ENCODE data around the gene LMF1. TPM values are rescaled to one million over a fixed set of nuclear protein-coding genes. Genes with fewer than 3 reads are reported as not detected.
"Not testable (repeated sequence)": the region's sequence is repeated elsewhere in the genome, so short reads cannot be mapped to it uniquely, and the experiment has no call there.

Gene LMF1
- total RNA-seq, 1 experiment from 2014 or later = 25.9 TPM

- DNase-seq (ENCODE audit: low spot score) = no peak
- in situ Hi-C loops (cut with HindIII; ENCODE audit: low sequenced_read_pairs) = no loop called here
Measured at GRCh38 chr16:963913-964312, 6.9 kb downstream of the LMF1 start.

- DNase-seq (ENCODE audit: low spot score) = no peak
- in situ Hi-C loops (cut with HindIII; ENCODE audit: low sequenced_read_pairs) = no loop called here
Measured at GRCh38 chr16:962901-963814, 7.6 kb downstream of the LMF1 start.

- in situ Hi-C loops (cut with HindIII; ENCODE audit: low sequenced_read_pairs) = no loop called here
- no peak for DNase-seq (ENCODE audit: low spot score)
Measured at GRCh38 chr16:962366-962765, 8.4 kb downstream of the LMF1 start.

GRCh38 chr16:959232-960040 lies 11.3 kb downstream of the LMF1 start:
- peak; percentile 92 for DNase-seq (ENCODE audit: low spot score)
- in situ Hi-C loops (cut with HindIII; ENCODE audit: low sequenced_read_pairs) = no loop called here

- in situ Hi-C loops (cut with HindIII; ENCODE audit: low sequenced_read_pairs) = not testable (repeated sequence)
Measured at GRCh38 chr16:955766-956165, 15.0 kb downstream of the LMF1 start.

GRCh38 chr16:953818-954217 lies 17.0 kb downstream of the LMF1 start:
- DNase-seq (ENCODE audit: low spot score); in situ Hi-C loops (cut with HindIII; ENCODE audit: low sequenced_read_pairs): not testable (repeated sequence)

More at GRCh38 chr16:955766-956165, 15.0 kb downstream of the LMF1 start:
- DNase-seq (ENCODE audit: low spot score) = not testable (repeated sequence)

- in situ Hi-C loops (cut with HindIII; ENCODE audit: low sequenced_read_pairs) = no loop called here
- DNase-seq (ENCODE audit: low spot score) = no peak
Measured at GRCh38 chr16:952321-952720, 18.5 kb downstream of the LMF1 start.

- in situ Hi-C loops (cut with HindIII; ENCODE audit: low sequenced_read_pairs) = no loop called here
- no peak for DNase-seq (ENCODE audit: low spot score)
Measured at GRCh38 chr16:951660-952301, 19.0 kb downstream of the LMF1 start.

GRCh38 chr16:950733-951573 lies 19.8 kb downstream of the LMF1 start:
- peak; percentile 75 for DNase-seq (ENCODE audit: low spot score)
- in situ Hi-C loops (cut with HindIII; ENCODE audit: low sequenced_read_pairs) = not testable (repeated sequence)

- in situ Hi-C loops (cut with HindIII; ENCODE audit: low sequenced_read_pairs); DNase-seq (ENCODE audit: low spot score): not testable (repeated sequence)
Measured at GRCh38 chr16:948767-949166, 22.0 kb downstream of the LMF1 start.

- in situ Hi-C loops (cut with HindIII; ENCODE audit: low sequenced_read_pairs); DNase-seq (ENCODE audit: low spot score): not testable (repeated sequence)
Measured at GRCh38 chr16:947922-948303, 22.9 kb downstream of the LMF1 start.

GRCh38 chr16:947255-947921 lies 23.4 kb downstream of the LMF1 start:
- peak; percentile 64 for DNase-seq (ENCODE audit: low spot score)
- in situ Hi-C loops (cut with HindIII; ENCODE audit: low sequenced_read_pairs) = no loop called here

- no peak for DNase-seq (ENCODE audit: low spot score)
- in situ Hi-C loops (cut with HindIII; ENCODE audit: low sequenced_read_pairs) = no loop called here
Measured at GRCh38 chr16:946048-946395, 24.8 kb downstream of the LMF1 start.

GRCh38 chr16:945271-946047 lies 25.3 kb downstream of the LMF1 start:
- DNase-seq (ENCODE audit: low spot score) = no peak
- in situ Hi-C loops (cut with HindIII; ENCODE audit: low sequenced_read_pairs) = no loop called here

GRCh38 chr16:943971-944370 lies 26.8 kb downstream of the LMF1 start:
- in situ Hi-C loops (cut with HindIII; ENCODE audit: low sequenced_read_pairs) = no loop called here
- no peak for DNase-seq (ENCODE audit: low spot score)

- no peak for DNase-seq (ENCODE audit: low spot score)
- in situ Hi-C loops (cut with HindIII; ENCODE audit: low sequenced_read_pairs) = no loop called here
Measured at GRCh38 chr16:942436-943060, 28.2 kb downstream of the LMF1 start.

- in situ Hi-C loops (cut with HindIII; ENCODE audit: low sequenced_read_pairs) = no loop called here
Measured at GRCh38 chr16:939941-940340, 30.8 kb downstream of the LMF1 start.

More at GRCh38 chr16:939941-940340, 30.8 kb downstream of the LMF1 start:
- DNase-seq (ENCODE audit: low spot score) = no peak

All from G401 (cell line).